NCI-H146 treated with DMSO at 0.1 percent for 48 hours (cell line): ENCODE results near the gene TLL2.

Experiments
- DNase-seq: peaks from one replicate; lab custom pipeline; 2025; ENCODE audit not compliant: unreplicated experiment; lab: John Stamatoyannopoulos, UW

TLL2 gene

DNA sequence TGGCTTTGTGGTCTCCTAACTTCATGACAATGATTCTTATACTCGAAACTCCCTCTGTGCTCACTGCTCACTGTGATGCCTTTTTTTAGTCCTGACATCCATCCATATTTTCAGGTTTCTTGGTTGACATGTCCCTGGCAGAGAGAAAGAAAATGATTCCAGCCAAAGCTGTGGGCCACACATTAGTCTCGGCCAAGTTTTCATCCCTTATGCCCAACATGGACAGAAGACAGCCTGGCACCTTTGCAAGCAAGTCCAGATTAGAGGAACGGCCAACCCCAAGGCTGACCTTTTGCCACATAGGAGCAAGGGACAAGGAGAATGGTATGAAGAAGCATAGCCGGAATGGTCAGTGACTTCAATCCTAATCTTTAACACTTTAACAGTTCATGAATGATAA is 146.3 kb downstream of the TLL2 start:
- no peak for DNase-seq

DNA sequence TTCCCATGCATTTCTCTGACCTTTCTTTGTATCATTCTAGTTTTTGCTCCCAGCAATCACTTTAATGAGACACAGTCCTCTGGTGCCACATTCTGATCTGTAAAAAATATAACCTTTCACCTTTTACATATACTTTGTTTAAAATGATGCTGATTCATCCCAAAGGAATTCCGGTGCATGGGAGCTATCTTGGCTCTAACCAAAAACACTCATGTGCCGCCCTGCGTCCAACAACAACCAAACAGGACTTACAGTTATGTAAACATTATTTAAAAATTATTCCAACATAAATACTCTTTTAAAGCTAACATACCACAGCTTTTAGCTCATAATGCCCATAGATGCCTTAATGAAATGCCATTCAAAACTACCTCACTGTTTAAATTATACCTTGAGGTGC is 147.2 kb downstream of the TLL2 start:
- DNase-seq: no peak

- DNase-seq: no peak
Measured at GRCh38 chr10:96365571-96365970, 148.2 kb downstream of the TLL2 start.

GRCh38 chr10:96360766-96361165 is 153.0 kb downstream of the TLL2 start:
- DNase-seq: no peak

DNA sequence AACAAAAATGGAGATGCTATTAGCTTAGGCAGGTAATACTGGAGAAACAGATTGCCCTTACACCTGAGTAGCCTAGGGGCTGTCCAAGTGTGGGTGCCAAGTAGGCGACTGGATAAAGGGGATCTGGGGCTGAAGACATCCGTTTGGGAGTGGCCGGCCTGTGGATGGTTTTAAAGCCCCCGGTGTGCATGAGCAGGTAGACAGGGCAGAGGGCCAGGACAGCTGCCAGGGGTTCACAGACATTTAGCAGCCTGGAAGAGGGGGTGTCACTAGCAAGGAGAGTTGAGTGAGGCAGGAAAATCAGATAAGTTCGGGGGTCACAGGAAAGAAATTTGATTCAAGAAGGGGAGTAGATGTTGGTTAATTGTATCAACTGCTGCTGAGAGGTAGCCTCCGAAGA is 153.4 kb downstream of the TLL2 start:
- no peak for DNase-seq

- no peak for DNase-seq
Measured at GRCh38 chr10:96359616-96360015, 154.1 kb downstream of the TLL2 start.

GRCh38 chr10:96358851-96359540 is 154.7 kb downstream of the TLL2 start, which contains the start of gene OPALIN:
OPALIN (minus strand) TSS chr10:96359002; CDS start chr10:96358896, 106 bp downstream.
- no peak for DNase-seq

GRCh38 chr10:96357038-96357620 is 156.6 kb downstream of the TLL2 start:
- no peak for DNase-seq

GRCh38 chr10:96352582-96352981 is 161.1 kb downstream of the TLL2 start:
- DNase-seq: no peak

- DNase-seq: no peak
Measured at GRCh38 chr10:96352027-96352426, 161.7 kb downstream of the TLL2 start.

GRCh38 chr10:96346295-96346694 is 167.4 kb downstream of the TLL2 start:
- DNase-seq: no peak

- DNase-seq: no peak
Measured at GRCh38 chr10:96345222-96345621, 168.5 kb downstream of the TLL2 start.

- DNase-seq: no peak
Measured at GRCh38 chr10:96344178-96344577, 169.5 kb downstream of the TLL2 start.

DNA sequence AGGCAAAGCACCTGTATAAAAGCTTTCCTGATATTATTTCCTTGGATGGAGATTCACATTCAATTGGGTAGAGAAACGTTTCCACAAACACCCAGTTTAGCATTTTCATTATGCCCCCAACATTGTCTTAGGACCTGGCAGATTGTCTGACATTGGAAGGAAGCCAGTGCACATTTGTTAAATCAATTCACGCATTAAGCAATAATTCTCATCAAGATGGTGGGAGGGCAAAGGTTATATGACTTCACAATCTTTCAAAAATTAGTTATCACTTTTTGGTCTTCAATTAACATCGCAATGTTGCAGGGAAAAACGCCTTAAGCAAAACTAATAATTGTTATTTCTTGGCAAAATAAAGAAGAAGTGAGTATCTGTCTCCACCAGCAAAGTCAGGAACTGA is 171.3 kb downstream of the TLL2 start:
- no peak for DNase-seq

DNA sequence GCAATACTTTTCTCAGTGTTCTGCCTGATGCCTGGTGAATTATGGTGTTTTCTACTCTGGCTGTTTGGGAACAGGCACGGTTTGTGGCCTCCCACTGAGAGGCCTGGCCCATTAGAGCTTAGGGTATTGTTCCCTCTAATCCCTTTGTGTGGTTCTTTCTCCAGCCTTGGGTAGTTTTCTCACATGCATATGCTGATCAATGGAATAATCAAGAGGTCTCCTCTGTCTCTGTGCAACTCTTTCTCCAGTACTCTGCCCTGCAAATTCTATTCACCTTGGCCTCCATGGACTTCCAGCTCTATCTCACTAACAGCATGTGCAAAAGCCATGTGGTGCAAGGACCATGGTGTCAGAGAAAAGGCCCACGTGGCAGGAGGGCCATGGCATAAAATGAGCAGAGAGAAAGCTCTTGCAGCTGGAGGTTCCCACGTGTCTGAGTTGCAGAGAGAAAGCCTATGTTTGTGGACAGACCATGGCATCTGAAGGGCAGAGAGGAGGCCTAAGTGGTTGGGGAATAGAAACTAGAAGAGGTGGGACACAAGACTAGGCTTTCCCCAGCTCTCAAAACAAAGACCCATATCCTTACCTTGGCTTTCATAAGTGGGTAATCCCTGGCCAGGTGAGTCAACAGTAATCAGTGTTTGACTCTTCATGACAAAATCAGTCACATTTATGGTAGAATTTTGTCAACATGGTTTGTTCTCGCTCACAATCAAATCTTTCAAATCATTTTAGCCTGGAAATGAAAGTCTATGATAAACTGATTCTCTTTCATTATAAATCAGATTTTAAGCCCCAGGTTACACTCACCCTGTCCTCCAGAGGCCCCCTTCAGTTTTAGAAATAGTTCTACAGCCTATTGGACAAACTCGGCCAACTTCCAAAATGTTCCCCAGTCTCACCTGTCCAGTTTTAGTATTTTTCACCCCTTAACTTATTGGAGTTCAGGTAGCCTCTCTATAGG is 172.2 kb downstream of the TLL2 start:
- no peak for DNase-seq

DNA sequence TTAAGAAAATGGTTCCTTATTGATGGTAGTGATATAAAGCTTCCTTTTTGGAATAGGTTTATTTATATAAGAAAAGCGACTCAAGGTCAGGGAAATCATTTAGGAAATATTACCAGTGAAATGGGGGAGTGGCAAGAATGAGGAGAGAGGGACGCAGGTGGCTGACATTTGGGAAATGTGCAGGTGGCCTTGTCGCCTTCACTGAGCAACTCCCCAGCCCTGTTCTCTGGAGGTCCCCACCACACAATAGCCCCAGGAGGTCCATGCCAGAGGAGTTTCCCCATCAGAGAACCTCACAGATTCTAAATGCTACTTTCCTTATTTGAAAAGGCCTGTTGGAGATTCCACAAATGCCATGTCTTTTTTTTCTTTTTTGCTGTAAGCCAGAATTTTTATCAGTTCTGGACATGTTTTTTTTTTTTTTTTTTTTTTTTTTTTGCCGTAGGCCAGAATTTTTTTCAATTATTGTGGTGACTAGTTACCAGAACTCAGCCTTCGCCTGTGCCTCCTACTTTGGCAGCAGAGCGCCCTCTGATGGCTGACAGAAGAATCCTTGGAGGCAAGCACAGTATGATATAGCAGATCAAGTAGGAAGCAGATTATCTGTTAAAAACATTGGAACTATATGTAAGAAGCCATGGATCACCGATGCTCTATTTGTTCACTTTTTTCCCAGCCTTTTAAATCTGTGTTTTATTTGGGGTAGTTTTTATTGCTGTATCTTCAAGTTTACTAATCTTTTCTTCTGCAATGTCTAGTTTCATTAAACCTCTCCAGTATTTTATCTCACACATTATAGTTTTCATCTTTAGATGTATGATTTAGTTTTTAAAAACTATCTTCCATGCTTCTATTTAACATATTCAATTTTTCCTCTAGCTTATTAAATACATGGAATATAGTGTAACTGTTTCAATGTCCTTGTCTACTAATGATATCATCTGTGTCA is 173.5 kb downstream of the TLL2 start:
- DNase-seq: peak; percentile 1

GRCh38 chr10:96339383-96339782 is 174.3 kb downstream of the TLL2 start:
- no peak for DNase-seq

DNA sequence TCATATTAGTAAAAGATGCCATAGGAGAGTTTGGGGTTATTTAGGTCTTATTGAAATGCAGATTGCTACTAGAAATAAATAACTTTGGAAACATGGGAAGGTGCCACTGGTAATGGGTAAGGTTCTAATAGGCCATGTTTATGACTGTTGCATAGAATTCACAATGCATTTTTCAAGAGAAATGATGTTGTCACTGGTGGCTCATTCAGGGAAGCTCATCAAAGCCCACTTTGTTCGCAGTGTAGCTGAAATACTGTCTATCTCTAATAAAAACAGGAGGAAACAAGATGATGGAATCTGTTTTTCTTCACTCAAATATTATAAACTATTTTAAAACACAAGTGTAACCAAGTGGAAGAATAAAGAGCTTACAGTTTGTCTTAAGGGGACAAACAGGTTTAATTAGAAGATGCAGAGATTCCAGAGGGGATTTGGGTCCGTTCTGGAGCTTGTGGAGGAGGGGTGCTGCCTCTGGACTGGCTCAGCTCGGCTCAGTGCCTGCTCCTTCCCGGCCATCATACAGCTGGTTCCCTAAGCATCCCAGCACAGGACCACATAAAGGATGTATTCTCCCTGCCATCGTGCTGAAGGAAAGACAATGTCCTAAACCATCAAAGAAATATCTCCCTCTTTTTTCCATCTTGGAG is 175.3 kb downstream of the TLL2 start:
- DNase-seq: no peak

DNA sequence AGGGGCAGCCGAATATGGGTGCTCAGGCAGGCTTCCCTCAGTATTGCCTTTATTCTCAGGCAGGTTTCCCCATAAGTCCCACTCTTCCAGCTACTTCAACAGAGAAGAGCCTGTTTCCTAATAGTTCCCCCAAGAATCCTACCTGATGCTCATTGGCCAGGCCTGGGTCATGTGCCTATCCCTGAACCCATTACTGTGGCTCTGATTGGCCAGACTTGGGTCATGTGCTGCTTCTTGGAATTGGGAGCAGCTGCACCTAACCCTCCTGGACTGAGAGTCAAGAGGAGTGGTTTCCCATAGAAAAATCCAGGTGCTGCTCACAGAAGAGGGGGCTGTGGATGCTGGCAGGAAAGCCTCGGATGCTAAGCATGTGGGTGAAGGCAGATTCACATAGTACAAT is 176.6 kb downstream of the TLL2 start:
- DNase-seq: no peak
